Upper lobe of left lung (tissue), 4 donors: ENCODE data around the gene NSUN7.

ENCODE experiments used
- EP300 ChIP-seq, 4 donors: sonication (generic); formaldehyde crosslinking; IDR thresholded peaks; one replicate each; pipeline ENCODE4 v1.5.1; 2017; ENCODE audit warnings: antibody characterized with exemption in 4 of 4, control low read depth in 2 of 4
- TF ChIP-seq, protein P1 (sequence below), 6 experiments: fragments of 450-650 bp in 4 of 6; fragments of 200-600 bp in 2 of 6; sonication (generic) in 2 of 6; IDR thresholded peaks; one replicate each; pipeline ENCODE4 v1.5.1; 2016 to 2019; ENCODE audit warnings: antibody characterized with exemption in 6 of 6

DNA sequence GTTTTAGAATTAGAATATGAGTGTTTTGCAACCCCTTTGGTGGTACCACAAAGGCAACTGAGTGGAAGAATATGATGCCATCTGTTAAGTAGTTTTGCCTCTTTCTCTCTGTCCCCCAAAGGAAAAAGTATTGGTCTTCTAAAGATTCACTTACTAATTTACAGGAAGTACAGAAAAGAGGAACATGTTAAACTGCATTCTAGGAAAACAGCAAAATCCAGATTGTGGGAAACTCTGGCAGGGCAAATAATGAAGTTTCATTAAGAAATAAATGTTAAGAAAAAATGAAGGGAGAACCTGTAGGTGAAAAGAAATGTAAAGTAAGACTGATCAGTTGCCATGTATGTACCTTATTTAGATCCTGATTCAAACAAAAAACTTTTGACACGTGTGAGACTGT is 39.3 kb downstream of the NSUN7 start:
- TF ChIP-seq EP300 (IDR thresholded peaks at IDR 0.05) = no peak
- TF ChIP-seq, protein P1, sequence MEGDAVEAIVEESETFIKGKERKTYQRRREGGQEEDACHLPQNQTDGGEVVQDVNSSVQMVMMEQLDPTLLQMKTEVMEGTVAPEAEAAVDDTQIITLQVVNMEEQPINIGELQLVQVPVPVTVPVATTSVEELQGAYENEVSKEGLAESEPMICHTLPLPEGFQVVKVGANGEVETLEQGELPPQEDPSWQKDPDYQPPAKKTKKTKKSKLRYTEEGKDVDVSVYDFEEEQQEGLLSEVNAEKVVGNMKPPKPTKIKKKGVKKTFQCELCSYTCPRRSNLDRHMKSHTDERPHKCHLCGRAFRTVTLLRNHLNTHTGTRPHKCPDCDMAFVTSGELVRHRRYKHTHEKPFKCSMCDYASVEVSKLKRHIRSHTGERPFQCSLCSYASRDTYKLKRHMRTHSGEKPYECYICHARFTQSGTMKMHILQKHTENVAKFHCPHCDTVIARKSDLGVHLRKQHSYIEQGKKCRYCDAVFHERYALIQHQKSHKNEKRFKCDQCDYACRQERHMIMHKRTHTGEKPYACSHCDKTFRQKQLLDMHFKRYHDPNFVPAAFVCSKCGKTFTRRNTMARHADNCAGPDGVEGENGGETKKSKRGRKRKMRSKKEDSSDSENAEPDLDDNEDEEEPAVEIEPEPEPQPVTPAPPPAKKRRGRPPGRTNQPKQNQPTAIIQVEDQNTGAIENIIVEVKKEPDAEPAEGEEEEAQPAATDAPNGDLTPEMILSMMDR (IDR thresholded peaks at IDR 0.05) = no peak
